ENCODE results near the gene PEX7. TPM values are rescaled to one million over a fixed set of nuclear protein-coding genes. Genes with fewer than 3 reads are reported as not detected.
A peak's percentile ranks its signal among the peaks of the same experiment; 100 is the strongest.
"Not testable (repeated sequence)": the region's sequence is repeated elsewhere in the genome, so short reads cannot be mapped to it uniquely, and the experiment has no call there.

Gene PEX7
- total RNA-seq, 1 donor from 2014 or later = 13.2 TPM

DNA sequence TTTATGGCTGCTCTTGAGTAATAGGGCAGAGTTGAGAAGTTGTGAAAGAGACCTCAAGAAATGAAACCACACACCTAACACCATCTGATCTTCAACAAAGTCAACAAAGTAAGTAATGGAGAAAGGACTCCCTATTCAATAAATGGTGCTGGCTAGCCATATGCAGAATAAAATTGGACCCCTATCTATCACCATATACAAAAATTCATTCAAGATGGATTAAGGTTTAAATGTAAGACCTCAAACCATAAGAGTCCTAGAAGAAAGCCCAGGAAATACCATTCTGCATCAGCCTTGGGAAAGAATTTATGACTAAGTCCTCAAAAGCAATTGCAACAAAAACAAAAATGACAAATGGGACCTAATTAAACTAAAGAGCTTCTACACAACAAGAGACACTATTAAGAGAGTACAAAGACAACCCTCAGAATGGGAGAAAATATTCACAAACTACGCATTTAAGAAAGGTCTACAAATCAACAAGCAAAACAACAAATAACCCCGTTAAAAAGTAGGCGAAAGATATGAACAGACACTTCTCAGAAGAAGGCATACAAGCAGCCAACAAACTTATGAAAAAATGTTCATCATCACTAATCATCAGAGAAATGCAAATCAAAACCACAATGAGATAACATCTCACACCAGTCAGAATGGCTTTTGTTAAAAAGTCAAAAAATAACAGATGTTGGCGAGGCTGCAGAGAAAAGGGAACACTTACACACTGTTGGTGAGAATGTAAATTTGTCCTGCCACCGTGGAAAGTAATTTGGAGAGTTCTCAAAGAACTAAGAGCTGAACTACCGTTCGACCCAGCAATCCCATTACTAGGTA is 34.1 kb upstream of the PEX7 start:
- no peak for DNase-seq (ENCODE audit: low spot score)
- intact Hi-C loops (cut with DNase I) = no loop called here

DNA sequence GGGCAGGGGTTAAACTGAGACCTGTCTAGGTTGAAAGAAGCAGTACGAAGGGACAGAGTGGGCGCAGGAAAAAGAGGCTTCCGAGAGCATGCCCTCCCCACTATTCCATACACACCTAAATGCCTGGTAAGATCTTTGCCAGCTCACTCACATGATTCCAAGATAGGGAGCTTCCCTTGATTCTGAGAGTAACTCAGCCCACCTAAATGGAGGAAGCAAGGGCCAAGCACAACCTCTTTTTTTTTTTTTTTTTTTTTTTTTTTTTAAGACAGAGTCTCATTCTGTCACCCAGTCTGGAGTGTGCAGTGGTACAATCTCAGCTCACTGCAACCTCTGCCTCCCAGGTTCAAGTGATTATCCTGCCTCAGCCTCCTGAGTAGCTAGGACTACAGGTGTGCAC is 33.0 kb upstream of the PEX7 start:
- DNase-seq (ENCODE audit: low spot score); intact Hi-C loops (cut with DNase I): not testable (repeated sequence)

DNA sequence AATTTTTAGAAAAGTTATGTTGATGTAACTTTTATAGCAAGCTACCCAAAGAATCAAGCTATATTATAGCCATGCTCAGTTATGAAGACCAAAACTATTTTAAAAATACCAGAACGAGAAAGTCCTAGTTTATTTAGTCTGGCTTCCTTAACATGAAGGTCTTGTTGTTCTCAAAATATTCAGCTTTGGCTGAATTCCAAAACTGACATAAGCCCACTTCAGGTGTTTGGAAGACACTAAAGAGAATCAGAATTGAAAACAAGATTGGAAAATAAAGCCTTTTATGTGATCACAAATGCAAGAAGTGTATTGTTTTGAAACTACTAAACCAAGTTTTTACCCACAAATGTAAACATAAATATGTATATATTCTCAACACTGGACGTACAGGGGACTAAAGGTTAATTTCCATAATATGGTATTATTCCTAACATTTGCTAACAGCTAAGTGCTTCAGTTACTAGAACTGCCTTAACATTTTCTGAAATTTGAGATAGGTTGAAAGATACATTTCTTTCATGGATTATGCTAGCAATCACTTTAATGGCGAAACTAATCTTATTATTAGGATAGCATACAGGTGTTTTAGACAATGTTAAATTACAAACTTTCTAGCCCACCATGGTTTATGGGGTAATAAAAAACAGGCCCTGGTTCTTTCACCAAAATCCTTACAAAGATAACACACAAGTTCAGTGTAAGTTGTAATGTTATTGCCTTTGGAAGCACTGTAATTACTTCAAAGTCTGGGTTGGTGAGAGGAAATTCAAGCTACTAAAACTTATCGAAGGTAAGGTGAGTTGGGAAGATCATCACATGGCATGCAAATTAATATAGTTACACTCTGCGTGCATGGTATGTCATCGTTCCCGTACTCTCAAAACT is 31.7 kb upstream of the PEX7 start:
- no peak for DNase-seq (ENCODE audit: low spot score)
- intact Hi-C loops (cut with DNase I) = loop anchor here (5.0 kb wide), 1 partner anchor 78 kb away; no protein-coding TSS in a partner anchor

DNA sequence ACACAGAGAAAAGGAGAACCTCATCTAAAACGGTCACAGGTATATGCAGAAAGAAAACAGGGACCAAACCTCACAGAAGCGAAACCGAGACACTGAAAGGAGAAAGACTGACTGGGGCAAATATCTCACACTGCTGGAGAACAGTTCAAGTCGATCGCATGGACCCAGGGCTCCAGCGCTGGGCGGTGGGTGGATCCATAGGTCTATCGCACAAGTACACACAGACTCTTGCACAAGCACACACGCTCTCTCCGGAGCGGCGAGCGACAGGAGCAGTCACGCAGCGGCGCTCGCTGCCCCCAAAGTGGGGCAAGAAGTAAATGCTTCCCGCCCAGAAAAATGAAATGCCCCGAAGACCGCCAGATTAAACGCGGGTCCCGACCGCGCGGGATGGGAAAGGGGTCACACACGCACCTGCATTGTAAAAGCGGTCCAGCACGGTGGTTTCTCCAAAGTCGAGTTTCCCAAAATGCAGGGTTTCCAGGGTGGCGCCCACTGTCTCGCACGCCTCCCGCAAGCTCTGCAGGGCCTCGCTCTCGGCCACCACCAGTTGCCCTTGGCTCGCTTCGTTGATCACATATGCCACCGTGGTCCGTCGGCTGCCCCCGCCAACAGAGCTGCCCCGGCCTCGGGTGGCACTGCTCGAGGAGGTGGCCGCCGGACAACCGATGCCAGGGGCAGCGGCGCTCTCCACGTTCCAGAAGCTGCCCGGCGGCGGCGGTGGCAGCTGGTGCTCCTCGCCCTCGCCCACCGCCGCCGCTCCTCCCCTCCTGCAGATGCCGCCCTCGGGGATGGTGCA is 30.9 kb upstream of the PEX7 start:
- intact Hi-C loops (cut with DNase I) = loop anchor here (2.0 to 5.0 kb wide), 2 partner anchors 79 to 209 kb away; no protein-coding TSS in a partner anchor
- DNase-seq (ENCODE audit: low spot score) = peak; percentile 91

DNA sequence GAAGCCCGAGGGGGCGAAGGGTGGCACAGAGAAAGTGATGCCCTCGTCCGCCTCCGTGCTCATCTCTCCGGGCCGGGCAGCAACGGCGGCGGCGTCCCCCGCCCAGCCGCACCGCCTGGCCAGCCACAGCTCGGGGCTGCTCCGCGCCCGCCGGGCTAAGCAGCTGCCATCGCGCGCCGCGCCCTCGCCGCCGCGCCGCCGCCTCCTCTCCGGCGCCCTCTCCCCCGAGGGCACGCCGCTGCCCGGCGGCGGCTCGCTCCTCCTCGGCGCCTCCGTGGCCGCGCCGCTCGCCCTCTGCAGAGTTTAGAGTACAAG is 30.3 kb upstream of the PEX7 start:
- DNase-seq (ENCODE audit: low spot score) = no peak
- intact Hi-C loops (cut with DNase I) = loop anchor here (2.0 to 5.0 kb wide), 2 partner anchors 80 to 209 kb away; no protein-coding TSS in a partner anchor

DNA sequence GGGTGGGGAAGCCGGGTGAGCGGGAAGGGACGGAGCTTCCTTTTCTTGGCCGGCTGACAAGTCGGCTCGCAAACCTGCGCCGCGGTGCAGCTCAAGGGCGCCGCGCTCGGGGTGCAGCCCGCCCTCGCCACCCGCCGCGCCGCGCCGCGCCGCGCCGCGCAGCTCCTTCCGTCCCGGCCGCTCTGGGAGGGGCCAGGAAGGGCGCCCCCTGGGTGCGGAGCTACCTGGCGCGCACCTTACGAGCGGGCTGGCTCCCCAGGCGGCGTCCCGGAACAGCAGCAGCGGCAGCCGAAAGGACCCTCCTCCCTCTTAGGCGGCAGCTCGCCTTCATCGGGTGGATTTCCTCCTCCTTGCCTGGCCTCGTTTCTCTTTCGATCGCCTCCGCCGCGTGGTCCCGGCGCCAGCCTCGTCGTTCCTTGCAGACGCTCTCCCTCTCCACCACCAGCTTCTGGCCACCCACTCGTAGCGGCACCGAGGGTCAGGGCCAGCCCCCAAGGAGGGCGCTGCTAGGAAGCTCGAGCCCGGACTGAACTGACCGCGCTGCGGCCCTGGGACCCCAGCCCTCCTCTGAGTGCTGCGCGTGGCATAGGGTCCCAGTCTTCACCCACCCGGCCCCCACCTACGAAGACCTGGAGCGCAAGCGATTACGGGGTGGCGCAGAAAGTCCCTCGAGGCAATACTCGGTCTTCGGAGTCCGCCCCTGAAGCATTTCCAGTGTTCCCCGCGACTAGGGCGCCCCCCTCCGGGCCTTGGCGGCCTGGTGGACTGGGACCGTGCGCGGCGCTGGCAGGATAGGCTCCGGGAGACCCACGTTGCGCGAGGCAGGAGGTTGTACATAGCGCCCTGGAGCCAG is 29.8 kb upstream of the PEX7 start, which contains the start of gene MAP3K5:
Gene MAP3K5 (minus strand): TSS at position 68 of the 853 bp plus-strand sequence. CDS start 320 bp downstream, outside the sequence.
- intact Hi-C loops (cut with DNase I) = loop anchor here (1.0 to 5.0 kb wide), 3 partner anchors 80 to 210 kb away; no protein-coding TSS in a partner anchor

DNA sequence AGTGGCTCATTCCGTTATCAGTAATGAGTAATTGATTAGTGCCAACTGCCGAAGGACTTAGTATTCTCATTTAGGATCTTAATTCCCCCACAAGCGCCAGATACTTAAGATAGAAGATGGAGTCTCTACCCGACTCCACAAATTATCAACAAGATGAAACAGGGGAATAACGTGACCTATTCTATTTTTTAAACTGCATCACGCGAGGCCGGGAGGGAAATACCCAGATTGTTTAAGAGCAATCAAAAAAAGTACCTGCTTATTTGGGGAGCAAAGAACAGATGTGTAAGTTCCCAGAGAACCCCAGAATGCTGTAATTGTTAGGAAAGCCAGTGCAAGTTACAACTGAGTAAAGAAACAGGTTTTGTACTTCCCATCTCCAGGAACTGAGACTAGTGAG is 29.0 kb upstream of the PEX7 start:
- DNase-seq (ENCODE audit: low spot score) = no peak
- intact Hi-C loops (cut with DNase I) = loop anchor here (1.0 to 5.0 kb wide), 3 partner anchors 81 to 211 kb away; no protein-coding TSS in a partner anchor

More for the DNA sequence above, 29.8 kb upstream of the PEX7 start, which contains the start of gene MAP3K5:
- DNase-seq (ENCODE audit: low spot score) = peak; percentile 96

DNA sequence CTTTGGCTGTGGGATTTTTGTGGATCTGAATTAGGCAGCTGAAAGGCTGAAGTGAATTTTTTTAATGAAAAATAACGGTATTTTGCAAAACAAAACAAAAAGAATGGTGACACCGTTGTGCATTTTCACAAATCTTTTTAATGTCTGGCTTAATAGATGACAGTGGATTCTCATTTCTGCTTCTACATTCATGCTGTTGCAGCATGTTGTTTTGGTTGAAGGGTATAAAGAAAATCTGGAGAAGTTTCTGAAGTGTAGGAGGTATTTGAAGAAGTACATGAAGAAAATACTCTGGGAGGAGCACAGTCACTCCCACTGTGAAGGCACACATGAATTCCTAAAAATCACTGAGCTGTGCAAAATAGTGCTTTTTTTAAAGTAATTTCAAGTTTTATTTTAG is 27.0 kb upstream of the PEX7 start:
- no peak for DNase-seq (ENCODE audit: low spot score)
- intact Hi-C loops (cut with DNase I) = no loop called here

DNA sequence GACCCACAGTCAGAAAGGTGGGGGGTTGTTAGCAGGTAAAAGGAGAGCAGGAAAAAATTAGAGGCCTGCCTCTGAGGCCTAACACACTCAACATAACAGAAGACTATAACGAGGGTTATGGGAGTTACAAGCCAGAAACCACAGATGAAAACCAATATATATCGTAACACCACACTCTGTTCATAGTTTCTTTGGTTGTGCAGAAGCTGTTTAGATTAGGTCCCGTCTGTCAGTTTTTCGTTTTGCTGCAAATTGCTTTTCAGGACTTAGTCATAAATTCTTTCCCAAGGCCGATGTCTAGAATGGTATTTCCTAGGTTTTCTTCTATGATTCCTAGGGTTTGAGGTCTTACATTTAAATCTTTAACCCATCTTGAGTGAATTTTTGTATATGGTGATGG is 26.4 kb upstream of the PEX7 start:
- DNase-seq (ENCODE audit: low spot score) = no peak
- intact Hi-C loops (cut with DNase I) = no loop called here

DNA sequence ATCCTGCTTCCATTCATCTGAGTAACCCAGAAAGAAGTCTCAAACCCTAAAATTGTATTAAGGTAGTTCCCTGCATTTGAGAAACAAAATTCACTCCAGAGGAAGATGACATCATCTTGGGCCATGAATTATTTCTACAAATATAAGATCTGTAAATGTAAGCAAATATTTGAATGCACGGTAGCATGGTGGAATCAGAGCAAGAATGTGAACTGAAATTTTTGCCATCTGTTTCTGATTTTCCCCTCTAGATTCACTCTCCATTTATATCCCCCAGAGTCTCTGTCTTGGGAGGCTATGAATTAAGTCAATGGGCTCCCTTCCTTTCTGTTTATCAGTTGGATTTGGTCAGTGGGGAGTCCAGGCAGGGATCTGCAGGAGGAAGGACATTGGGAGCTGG is 24.3 kb upstream of the PEX7 start:
- no peak for DNase-seq (ENCODE audit: low spot score)
- intact Hi-C loops (cut with DNase I) = no loop called here

DNA sequence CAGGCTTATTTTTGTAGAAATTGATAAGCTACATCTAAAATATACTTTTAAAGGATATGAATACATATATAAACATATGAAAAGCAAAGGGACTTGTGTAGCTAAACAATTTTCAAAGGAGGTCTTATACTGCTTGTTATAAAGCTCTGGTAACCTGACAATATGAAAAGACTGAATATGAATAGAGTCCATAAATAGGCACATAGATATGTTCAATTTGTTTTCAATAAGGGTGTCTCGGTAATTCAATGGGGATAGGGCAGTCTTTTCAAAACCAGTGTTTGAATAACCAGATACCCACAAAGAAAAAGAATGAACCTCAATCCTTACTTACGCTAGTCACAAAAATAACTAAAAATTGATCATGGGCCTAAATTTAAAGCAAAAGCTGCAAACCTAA is 20.8 kb upstream of the PEX7 start:
- DNase-seq (ENCODE audit: low spot score) = no peak
- intact Hi-C loops (cut with DNase I) = no loop called here

DNA sequence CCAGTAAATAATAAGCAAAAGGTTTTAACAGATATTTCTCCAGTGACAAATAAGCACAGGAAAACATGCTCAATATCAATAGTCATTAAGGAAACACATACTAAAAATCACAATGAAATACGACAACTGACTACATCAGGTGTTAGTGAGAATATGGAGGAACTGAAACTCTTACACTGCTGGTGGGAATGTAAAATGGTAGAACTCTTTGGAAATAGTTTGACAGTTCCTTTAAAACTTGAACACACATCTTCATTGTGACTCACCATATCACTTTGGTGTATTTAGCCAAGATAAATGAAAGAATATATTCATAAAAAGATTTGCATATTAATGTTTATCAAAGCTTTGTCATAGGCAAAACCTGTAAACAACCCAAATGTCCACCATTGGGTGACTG is 18.8 kb upstream of the PEX7 start:
- intact Hi-C loops (cut with DNase I) = no loop called here
- DNase-seq (ENCODE audit: low spot score) = no peak

DNA sequence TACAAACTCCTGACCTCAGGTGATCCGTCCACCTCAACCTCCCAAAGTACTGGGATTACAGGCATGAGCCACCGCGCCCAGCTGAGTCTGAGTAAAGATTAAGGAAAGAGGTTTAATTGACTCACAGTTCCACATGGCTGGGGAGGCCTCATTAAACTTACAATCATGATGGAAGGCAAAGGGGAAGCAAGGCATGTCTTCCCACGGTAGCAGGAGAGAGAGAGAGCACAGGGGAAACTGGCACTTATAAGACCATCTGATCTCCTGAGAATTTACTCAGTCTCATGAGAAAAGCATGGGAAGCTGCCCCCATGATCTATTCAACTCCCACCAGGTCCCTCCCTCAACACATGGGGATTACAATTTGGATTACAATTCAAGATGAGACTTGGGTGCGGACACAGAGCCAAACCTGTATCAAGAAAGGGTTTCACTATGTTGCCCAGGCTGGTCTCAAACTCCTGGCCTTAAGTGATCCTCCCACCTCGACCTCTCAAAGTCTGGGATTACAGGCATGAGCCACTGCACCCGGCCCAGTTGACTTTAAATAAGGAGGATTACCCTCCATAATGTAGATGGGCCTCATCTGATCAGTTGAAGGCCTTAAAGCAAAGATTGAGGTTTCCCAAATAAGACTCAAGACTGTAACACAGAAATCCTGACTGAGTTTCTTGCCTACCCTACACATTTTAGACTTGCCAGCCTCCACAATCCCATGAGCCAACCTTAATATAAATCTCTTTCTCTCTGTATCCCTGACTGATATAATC is 13.1 kb upstream of the PEX7 start:
- intact Hi-C loops (cut with DNase I) = no loop called here
- DNase-seq (ENCODE audit: low spot score) = no peak

DNA sequence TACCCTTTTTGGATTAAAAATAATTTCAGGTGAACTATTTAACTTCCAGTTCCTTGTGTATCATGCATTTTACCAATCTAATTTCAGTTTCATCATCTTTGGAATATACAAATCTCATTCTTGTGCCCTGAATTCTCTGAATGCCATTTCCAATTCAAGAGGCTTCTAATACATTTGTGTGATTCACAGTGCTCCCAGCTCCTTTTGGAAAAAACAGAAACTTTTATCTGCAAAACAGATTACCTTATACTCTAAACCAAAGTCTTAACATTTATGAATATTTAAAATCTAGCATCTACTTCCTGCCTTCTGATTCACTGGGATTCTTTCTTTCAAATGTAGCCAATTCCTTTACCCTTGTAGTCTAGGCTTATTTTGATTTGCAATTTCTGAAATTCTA is 11.1 kb upstream of the PEX7 start:
- intact Hi-C loops (cut with DNase I) = no loop called here

DNA sequence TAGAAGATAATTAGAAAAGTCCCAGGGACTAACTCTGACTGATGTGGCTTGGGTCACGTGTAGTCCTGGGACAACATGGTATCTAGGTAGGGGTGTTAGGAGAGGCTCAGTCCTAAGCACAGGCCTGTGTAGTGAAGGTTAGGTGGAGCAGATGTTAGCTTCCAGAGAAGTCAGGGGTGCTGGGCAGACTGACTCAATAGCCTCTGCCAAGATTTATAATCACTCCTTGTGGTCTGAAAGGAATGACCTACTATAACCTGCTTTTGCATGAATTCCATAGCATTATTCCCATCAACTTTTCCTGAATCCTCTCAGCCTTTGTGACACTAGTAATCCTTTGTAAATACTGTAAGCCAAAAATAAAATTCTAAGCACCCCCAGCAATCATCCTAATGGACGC is 10.2 kb upstream of the PEX7 start:
- DNase-seq (ENCODE audit: low spot score) = no peak
- intact Hi-C loops (cut with DNase I) = no loop called here

More for the DNA sequence above, 11.1 kb upstream of the PEX7 start:
- DNase-seq (ENCODE audit: low spot score) = no peak

DNA sequence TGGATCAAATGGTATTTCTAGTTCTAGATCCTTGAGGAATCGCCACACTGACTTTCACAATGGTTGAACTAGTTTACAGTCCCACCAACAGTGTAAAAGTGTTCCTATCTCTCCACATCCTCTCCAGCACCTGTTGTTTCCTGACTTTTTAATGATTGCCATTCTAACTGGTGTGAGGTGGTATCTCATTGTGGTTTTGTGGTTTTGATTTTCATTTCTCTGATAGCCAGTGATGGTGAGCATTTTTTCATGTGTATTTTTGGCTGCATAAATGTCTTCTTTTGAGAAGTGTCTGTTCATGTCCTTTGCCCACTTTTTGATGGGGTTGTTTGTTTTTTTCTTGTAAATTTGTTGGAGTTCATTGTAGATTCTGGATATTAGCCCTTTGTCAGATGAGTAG is 6.8 kb upstream of the PEX7 start:
- DNase-seq (ENCODE audit: low spot score); intact Hi-C loops (cut with DNase I): not testable (repeated sequence)

DNA sequence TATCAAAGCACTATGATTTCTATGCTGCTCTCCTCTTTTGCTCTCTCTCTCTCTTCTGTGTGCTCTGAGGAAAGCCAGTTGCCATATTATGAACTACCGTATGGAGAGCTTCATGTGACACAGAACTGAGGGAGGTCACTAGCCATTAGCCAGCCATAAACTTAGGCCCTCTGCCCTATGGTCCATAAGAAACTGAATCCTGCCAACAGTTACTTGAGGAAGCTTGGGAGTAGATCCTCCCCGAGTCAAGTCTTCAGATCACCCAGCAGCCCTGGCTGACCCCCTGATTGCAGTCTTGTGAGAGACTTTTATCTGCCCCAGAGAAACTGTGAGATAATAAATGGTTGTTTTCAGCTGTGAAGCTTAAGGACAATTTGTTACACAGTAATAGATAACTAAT is 5.7 kb upstream of the PEX7 start:
- intact Hi-C loops (cut with DNase I) = no loop called here
- DNase-seq (ENCODE audit: low spot score) = no peak

DNA sequence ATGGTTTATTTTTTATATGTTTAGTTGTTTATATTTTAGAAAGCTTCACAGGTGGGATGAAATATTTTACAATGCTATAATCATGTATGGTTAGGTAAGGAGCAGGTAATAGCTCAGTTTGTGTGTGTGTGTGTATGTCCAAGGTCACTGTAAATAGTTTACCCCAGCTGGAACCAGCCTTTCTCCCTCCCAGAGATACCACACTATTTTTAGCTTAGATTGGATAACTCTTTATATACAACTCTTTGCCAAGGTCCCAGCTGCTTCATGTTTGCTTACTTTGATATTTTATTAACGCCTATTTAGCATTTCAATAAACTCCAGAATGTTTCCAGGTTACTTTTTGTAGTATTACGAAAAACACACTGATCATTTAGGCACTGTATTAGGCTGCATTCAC is 1.8 kb upstream of the PEX7 start:
- no peak for DNase-seq (ENCODE audit: low spot score)
- intact Hi-C loops (cut with DNase I) = no loop called here
